ENCODE results near the gene FGF16.
"Not testable (repeated sequence)": the region's sequence is repeated elsewhere in the genome, so short reads cannot be mapped to it uniquely, and the experiment has no call there.

Gene FGF16
- total RNA-seq: 0 to 0.33 (median 0) reads per million in 17 experiments

- DNase-seq: peak in 2 of 4 experiments; percentile 18 to 45
These were observed at the start of gene FGF16 for GRCh38 chrX:77446908-77447652. FGF16 (plus strand) TSS chrX:77447389; CDS start chrX:77447675, 286 bp downstream.

- DNase-seq: no peak
These were observed 48.7 kb upstream of the FGF16 start for GRCh38 chrX:77398330-77398954.

DNA sequence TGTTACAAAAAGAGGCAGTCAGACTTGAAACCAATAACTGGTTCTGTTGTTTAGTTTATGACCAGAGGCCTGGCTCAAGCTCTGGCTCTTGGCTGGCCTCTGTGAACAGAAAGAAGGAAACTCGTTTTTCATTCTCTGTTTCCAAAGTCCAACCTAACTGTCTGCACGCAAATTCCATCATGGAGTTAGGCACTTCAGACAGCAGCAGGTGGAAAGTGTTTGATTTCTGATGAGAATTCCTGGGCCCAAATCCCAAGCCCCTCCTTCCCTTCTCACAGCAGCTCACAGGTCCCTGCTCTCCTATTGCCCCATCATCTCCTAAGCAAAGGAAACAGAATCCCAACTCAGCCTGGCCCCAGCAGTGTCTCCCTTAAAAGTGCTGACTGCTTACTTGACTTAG lies 42.8 kb upstream of the FGF16 start:
- DNase-seq: no peak

DNA sequence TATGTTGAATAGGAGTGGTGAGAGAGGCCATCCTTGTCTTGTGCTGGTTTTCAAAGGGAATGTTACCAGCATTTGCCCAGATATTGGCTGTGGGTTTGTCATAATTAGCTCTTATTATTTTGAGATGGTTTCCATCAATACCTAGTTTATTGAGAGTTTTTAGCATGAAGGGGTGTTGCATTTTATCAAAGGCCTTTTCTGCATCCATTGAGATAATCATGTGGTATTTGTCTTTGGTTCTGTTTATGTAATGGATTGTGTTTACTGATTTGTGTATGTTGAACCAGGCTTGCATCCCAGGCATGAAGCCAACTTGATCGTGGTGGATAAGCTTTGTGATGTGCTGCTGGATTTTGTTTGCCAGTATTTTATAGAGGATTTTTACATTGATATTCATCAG lies 39.4 kb upstream of the FGF16 start:
- not testable (repeated sequence) for DNase-seq

DNA sequence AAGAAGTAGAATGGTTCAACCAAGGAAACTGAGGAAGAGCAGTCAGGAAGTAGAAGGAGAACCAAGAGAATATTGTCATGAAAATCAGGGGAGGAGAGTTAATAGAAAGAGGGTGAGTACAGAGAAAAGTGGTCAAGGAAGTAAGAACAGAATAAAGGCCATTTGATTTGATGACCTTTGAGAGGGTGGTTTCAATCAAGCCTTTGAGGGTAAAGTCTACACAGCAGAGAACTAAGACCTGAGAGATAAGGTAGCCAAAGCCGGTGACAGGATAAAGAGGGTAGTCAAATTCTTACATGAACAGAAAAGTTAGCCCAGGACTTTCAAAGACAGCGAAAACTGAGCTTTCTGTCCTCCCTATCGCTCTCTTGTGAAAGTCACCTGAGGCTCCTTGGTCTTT lies 34.6 kb upstream of the FGF16 start:
- no peak for DNase-seq

GRCh38 chrX:77415161-77415560 lies 32.0 kb upstream of the FGF16 start:
- DNase-seq: no peak

DNA sequence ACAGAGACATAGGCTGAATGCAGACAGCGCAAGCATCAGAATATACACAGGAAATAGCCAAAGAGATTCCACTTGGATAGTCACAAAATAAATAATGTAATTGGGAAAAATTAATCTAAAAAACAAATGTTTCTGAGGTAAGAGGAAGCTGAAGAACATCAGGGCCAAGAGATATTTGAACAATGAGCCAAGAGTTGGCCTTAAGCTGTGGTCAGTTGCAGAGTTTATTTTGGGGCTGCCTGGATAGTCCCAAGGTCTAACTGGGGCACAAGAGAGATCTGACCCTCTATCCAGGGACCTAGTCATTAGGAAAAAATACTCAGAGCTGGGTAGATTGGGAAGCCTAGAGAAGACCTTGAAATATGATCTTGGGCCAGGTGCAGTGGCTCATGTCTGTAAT lies 31.3 kb upstream of the FGF16 start:
- DNase-seq: no peak

- DNase-seq: no peak
These were observed 24.1 kb upstream of the FGF16 start for GRCh38 chrX:77422891-77423648.

DNA sequence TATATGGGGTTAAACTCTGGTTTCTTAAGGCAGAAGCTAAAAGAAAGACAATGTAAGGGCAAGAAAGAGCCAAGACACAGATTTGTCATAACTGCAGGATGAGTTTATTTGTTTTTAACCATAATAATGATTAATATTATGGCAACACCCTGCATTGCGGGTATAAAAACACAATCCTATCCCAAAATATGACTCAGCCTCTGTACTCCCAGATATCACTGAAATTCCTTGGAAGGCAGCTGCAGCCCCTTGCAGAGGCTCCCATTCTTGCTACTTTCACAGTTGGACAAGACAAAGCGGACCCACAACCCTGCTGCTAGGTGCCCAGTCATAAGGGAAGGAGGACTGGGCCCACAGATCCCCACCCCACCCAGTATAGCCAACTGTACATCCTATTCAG lies 20.4 kb upstream of the FGF16 start:
- DNase-seq: no peak

DNA sequence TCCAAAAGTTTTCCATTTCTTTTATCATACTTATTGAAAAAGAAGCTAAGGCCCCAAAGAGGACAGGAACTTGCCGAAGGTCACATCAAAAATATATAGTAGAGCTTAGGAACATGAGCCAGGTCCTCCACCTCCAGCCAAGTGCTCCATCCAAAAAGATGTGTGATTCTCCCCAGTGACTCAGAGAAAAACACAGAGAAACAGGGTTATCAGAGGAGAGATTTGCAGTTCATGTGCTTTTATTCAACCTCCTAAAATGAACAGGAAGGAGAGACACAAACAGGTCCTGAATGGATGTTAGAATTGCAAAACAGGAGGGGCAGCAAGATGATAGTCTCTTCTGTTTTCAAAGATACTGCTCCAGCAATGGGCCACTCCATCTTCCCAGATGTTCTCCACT lies 19.6 kb upstream of the FGF16 start:
- no peak for DNase-seq

DNA sequence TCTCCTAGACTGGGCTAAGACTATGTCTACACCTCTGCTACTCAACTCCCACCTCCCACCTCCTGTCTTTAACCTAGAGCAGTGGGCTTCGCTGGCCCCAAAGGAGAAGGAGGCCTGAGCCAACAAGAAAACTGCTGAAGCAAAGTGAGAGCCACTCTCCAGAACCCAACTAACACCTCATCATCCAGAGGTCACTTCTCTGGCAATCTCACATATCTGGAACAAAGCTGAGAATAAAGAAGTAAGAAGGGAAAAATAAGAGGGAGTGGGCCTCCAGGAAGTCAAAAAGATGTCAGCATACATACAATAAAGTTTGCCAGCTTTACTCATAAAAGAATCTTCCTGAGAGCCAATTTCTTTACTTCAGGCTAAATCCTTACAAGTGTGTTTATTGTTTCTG lies 18.6 kb upstream of the FGF16 start:
- DNase-seq: no peak

DNA sequence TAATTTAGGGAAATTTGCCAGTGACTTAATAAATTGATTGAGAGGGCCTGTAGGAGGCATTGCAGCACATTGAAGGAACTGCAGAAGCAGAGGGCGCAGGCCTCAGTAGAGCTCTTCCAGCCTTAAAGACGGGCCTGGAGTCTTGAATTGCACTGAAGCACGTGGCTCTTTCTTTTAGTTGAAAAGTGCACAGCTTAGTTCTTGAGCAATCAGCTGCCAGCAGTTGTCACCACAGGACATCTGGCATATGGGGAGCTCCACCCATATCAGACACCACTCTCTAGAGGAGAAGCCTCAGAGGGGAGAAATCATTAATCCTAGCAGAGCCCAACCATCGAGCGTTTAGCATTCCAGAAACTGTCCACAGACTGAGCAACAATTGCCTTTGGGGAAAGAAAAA lies 16.0 kb upstream of the FGF16 start:
- peak; percentile 37 to 73 (median 66) for DNase-seq

DNA sequence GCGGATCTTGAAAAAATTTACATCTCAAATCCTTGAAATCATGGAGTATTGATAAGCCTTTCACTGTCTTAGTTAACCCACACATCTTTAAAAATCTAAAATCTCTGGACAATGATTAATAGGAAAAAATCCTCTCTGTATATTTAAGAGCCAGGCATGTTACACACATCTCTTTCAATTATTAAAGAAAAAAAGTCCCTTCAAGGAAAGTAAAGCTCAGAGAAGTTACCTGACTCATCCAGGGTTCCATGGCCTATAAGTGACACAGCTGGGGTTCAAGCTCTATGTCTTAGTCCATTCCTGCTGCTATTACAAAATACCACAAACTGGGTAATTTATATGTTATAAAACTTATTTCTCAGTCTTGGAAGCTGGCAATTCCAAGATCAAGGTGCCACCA lies 14.2 kb upstream of the FGF16 start:
- DNase-seq: no peak

DNA sequence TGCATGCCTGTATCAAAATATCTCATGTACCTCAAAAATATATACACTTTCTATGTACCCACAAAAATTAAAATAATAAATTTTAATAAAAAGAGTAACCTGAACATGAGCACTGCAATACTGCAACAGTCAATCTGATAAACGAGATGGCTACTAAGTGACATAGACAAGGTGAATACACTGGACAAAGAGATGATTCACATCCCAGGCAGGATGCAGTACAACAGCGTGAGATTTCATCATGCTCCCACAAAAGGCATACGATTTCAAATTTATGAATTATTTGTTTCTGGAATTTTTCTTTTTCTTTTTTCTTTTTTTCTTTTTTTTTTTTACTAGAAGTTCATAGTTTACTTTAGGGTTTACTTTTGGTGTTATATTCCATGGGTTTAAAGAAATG lies 12.2 kb upstream of the FGF16 start:
- no peak for DNase-seq

DNA sequence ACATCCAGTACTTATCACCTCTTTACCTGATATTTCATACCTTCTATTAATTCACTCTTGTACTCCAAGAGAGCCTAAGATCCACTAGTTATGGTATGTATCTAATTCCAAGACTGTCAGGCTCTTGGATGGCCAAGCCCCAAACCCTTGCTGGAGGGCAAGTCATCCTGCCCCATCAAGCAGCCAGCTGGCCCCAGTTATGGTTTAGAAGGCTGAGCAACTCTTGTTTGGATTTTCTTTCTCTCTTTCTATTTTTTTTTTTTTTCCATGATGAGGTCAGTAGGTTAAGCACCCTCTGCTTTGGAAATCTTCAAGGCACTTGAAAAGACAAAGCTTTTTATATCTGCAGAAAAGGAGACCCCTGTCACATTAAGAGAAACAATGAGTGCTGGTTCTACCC lies 10.9 kb upstream of the FGF16 start:
- DNase-seq: no peak

DNA sequence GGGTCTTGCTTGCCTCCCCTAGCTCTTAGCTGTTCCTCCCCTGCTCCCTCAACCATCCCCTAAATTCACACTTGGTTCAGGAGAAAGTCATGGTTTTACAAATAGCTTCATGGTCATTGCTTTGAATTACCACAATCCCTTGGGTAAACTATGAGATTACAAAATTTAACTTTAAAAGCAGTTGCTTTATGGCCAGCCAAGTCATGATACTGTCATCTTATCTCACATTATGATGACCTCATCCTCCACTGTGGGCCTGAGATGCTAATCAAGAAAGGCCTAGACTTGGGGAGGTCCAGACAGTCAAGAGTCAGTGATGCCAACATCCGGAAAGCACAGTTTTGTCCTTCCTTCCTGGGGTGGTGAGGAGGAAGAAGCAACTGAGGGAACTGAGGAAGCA lies 10.5 kb upstream of the FGF16 start:
- DNase-seq: peak in 2 of 4 experiments; percentile 7 to 36

DNA sequence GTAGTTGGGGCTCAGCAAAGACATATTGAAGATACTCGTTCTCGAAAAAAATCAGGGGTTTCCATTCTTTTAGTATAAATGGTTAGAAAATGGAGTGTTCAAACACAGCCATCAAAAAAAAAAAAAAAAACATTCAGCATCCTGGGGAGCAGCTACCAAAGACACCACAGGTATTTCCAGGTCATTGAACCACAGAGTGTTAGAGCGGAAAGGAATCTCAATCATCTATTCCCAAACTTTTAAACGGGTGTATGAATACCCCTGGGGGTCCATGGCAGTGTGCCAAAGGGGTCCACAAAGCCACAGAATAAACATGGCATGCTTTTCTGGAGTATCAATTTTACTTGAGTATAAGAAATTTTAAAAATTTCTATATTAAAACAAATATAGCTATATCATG lies 6.9 kb upstream of the FGF16 start:
- no peak for DNase-seq

DNA sequence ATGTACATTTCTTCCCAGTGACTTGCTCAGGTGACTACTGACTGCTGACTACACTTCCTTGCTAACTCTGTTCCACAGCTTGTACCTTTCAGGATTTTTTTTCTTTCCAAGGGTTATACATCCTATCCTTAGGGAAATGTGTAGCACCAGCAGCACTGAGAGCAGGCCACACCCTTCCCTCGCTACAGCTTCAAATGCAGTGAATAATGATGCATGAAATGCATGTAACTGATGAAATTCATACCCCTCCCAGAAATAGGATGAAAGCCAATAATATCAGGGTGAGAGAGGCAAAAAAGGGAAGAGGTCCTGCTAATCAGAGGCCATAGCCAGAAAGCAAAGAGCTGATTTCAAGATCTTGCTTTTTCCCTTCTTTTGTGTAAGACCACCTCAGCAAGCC lies 6.2 kb upstream of the FGF16 start:
- no peak for DNase-seq

- no peak for DNase-seq
These were observed 5.7 kb upstream of the FGF16 start for GRCh38 chrX:77441479-77441878.

DNA sequence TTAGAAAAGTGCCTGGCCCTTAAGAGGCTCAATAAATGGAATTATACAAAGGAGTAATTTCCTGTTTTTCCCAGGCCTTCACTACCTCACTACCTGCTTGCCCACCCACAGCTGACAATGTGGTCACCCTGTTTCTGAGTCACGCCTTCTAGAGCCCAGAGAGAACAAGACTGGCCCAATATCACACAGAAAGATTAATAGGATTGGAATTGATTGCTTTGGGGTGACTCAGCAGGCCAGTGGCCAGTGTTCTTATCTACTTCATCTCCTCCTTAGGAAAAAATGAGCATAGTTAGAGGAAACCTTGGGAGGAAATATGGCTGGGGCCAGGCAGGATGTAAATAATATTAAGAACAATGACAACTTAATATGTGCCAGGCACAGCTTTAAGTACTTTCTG lies 4.5 kb upstream of the FGF16 start:
- no peak for DNase-seq

DNA sequence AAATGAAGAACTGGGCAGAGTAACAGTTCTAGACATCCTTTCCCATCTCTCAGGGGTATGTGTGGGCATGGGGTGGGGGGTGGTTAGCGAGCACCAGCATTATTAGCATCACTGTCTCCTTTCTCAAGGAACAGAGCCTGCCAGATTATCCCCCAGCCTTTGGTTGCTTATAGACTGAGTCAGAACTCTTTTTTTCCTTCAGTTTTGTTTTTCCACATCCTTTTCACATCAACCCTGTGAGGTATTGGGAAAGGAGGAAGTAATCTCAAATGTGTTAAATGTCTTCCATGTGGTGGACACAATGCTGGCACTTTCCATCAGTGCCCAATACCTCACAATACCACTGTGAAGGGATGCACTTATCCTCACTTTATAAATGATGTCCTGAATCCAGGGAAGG lies 3.1 kb upstream of the FGF16 start:
- DNase-seq: peak in 1 of 4 experiments; percentile 12

DNA sequence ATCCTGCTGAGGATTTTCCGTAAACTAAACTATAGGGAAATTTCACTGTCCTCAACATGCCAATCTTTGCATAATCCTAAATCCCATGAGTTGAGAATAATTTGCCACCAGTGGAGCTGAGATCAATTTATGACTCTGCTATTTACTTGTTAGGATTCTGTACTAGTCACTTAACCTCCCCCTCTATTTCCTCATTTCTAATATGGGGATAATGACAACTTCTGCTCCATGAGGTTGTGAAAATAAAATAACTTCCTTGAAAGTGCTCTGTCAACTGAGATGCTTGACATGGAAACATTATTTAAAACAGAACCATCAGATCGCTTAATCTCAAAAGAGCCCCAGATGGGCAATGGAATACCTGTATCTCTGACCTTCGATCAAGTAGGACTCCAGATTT lies 2.6 kb upstream of the FGF16 start:
- peak in 2 of 4 experiments; percentile 45 to 55 for DNase-seq

- peak in 1 of 4 experiments; percentile 3 for DNase-seq
These were observed 1.1 kb upstream of the FGF16 start for GRCh38 chrX:77446029-77446585.
